ENCODE results near the gene CCT6B. TPM values are rescaled to one million over a fixed set of nuclear protein-coding genes. Genes with fewer than 3 reads are reported as not detected.
"Not testable (repeated sequence)": the region's sequence is repeated elsewhere in the genome, so short reads cannot be mapped to it uniquely, and the experiment has no call there.

CCT6B gene
- total and polyA plus RNA-seq, 11 donors: 0.75 to 2.5 (median 1.8) TPM

- Histone ChIP-seq H3K36me3 (peaks cover 0 to 15% (median 7%) of the 10 kb centered on the region in 9 donors), H3K27me3 (no peaks in the 10 kb centered on the region), H3K27ac (no peak overlapping the region), H3K4me3 (no peak overlapping the region), H3K4me1 (peaks cover 0 to 28% (median 18%) of the 10 kb centered on the region in 12 donors), H3K9me3 (no peaks in the 10 kb centered on the region)
- DNase-seq (no peak), ATAC-seq (no peak)
- WGBS, 4 donors: 88 to 93% (median 91%) methylated on average over 7 of the region's 7 CpGs
- TF ChIP-seq CTCF (IDR thresholded peaks at IDR 0.05) (no peak), POLR2A (IDR thresholded peaks at IDR 0.05) (no peak)
- intact Hi-C loops (cut with DNase I): no loop called here
Observed at GRCh38 chr17:34979153-34979552, 17.9 kb upstream of the CCT6B start.

- intact Hi-C loops (cut with DNase I): no loop called here
Observed at GRCh38 chr17:34974794-34975785, 13.8 kb upstream of the CCT6B start.

GRCh38 chr17:34974179-34974578 is 12.9 kb upstream of the CCT6B start:
- Histone ChIP-seq H3K36me3 (peaks cover 0 to 9% (median 0%) of the 10 kb centered on the region in 9 donors), H3K27me3 (no peaks in the 10 kb centered on the region), H3K9me3 (no peaks in the 10 kb centered on the region), H3K4me1 (peaks cover 0 to 1% (median 0%) of the 10 kb centered on the region in 12 donors), H3K4me3 (no peak overlapping the region), H3K27ac (no peak overlapping the region)
- DNase-seq (no peak), ATAC-seq (no peak)
- TF ChIP-seq CTCF (IDR thresholded peaks at IDR 0.05) (no peak), POLR2A (IDR thresholded peaks at IDR 0.05) (no peak)
- WGBS, 4 donors: 45 to 79% (median 63%) methylated on average over 2 of the region's 2 CpGs
- intact Hi-C loops (cut with DNase I): no loop called here

More at GRCh38 chr17:34974794-34975785, 13.8 kb upstream of the CCT6B start:
- Histone ChIP-seq H3K9me3 (no peaks in the 10 kb centered on the region), H3K36me3 (peaks cover 0 to 1% (median 0%) of the 10 kb centered on the region in 9 donors), H3K27ac (no peak overlapping the region), H3K4me1 (peaks cover 0 to 8% (median 7%) of the 10 kb centered on the region in 12 donors), H3K27me3 (no peaks in the 10 kb centered on the region), H3K4me3 (no peak overlapping the region)
- DNase-seq (no peak), ATAC-seq (no peak)
- WGBS, 4 donors: 85 to 91% (median 90%) methylated on average over 3 of the region's 3 CpGs
- no peak for TF ChIP-seq CTCF (IDR thresholded peaks at IDR 0.05)
- no peak for TF ChIP-seq POLR2A (IDR thresholded peaks at IDR 0.05)

- intact Hi-C loops (cut with DNase I): no loop called here
- no peak overlapping the region for H3K4me3 ChIP-seq
- TF ChIP-seq POLR2A (IDR thresholded peaks at IDR 0.05) (no peak), CTCF (IDR thresholded peaks at IDR 0.05) (no peak)
- 67 to 76% (median 71%) methylated on average over 1 of the region's 1 CpG for WGBS, 4 donors
- peaks cover 0 to 8% (median 3%) of the 10 kb centered on the region in 9 donors for H3K36me3 ChIP-seq
- no peaks in the 10 kb centered on the region for H3K9me3 ChIP-seq
- H3K27ac ChIP-seq: no peak overlapping the region
- DNase-seq (no peak), ATAC-seq (no peak)
- H3K4me1 ChIP-seq: peaks cover 0 to 23% (median 19%) of the 10 kb centered on the region in 12 donors
- H3K27me3 ChIP-seq: no peaks in the 10 kb centered on the region
Observed at GRCh38 chr17:34958438-34958837, 2.8 kb downstream of the CCT6B start.

- H3K4me1 ChIP-seq; ATAC-seq; DNase-seq; intact Hi-C loops (cut with DNase I); H3K4me3 ChIP-seq; H3K36me3 ChIP-seq; H3K27me3 ChIP-seq; H3K27ac ChIP-seq; H3K9me3 ChIP-seq: not testable (repeated sequence)
- 94 to 98% (median 96%) methylated on average over 4 of the region's 4 CpGs for WGBS, 4 donors
Observed at GRCh38 chr17:34950780-34951179, 10.5 kb downstream of the CCT6B start.
